GM23338 (cell line): Measurements from ENCODE around the gene BRD3. TPM values are rescaled to one million over a fixed set of nuclear protein-coding genes. Genes with fewer than 3 reads are reported as not detected.
A peak's percentile ranks its signal among the peaks of the same experiment; 100 is the strongest.

Experiments used
- ATAC-seq: fragments of 200-7000 bp; cut with Tn5 transposase; 3 replicates; pipeline ENCODE4 v1.9.1; 2020
- DNase-seq: peaks from one replicate; pipeline ENCODE4 v3.0.0-alpha.2; 2015; ENCODE audit warnings: low spot score
- H2AFZ ChIP-seq: fragments of 200-600 bp; sonication (generic); 2 replicates; pipeline ENCODE4 v1.8.0; 2016; ENCODE audit warnings: antibody characterized with exemption, mild to moderate bottlenecking, moderate library complexity
- H3F3A ChIP-seq: fragments of 200-600 bp; sonication (generic); replicated peaks from 2 replicates; pipeline ENCODE4 v1.8.0; 2017; ENCODE audit warnings: antibody characterized with exemption, mixed run types, low read depth
- H3K27ac ChIP-seq: fragments of 200-600 bp; sonication (generic); 2 replicates; pipeline ENCODE4 v1.6.1; 2016; ENCODE audit warnings: low read depth
- H3K27me3 ChIP-seq: fragments of 200-600 bp; sonication (generic); 2 replicates; pipeline ENCODE4 v1.8.0; 2016; ENCODE audit warnings: mild to moderate bottlenecking, mixed run types, moderate library complexity; ENCODE audit not compliant: insufficient read depth
- H3K36me3 ChIP-seq: fragments of 200-600 bp; sonication (generic); 2 replicates; pipeline ENCODE4 v1.8.0; 2016; ENCODE audit warnings: mild to moderate bottlenecking; ENCODE audit not compliant: insufficient read depth
- H3K4me1 ChIP-seq: fragments of 200-600 bp; sonication (generic); 2 replicates; pipeline ENCODE4 v1.8.0; 2016; ENCODE audit warnings: mild to moderate bottlenecking, moderate library complexity; ENCODE audit not compliant: insufficient read depth
- H3K4me2 ChIP-seq: fragments of 200-600 bp; sonication (generic); 2 replicates; pipeline ENCODE4 v1.7.1; 2017; ENCODE audit warnings: mixed run types
- H3K4me3 ChIP-seq: fragments of 200-600 bp; sonication (generic); 2 replicates; pipeline ENCODE4 v1.6.1; 2016; ENCODE audit warnings: mixed run types
- H3K79me2 ChIP-seq: fragments of 200-600 bp; sonication (generic); replicated peaks from 2 replicates; pipeline ENCODE4 v1.8.0; 2017; ENCODE audit warnings: mild to moderate bottlenecking; ENCODE audit not compliant: insufficient read depth
- H3K9me2 ChIP-seq: fragments of 200-600 bp; sonication (generic); 2 replicates; pipeline ENCODE4 v1.8.0; 2017; ENCODE audit not compliant: insufficient read depth
- H4K20me1 ChIP-seq: fragments of 200-600 bp; sonication (generic); replicated peaks from 2 replicates; pipeline ENCODE4 v1.8.0; 2017; ENCODE audit warnings: mild to moderate bottlenecking; ENCODE audit not compliant: insufficient read depth
- H3K27ac Mint-ChIP-seq: 2 replicates; pipeline ENCODE4 v1.8.0; 2020; ENCODE audit warnings: inconsistent platforms, mild to moderate bottlenecking, moderate library complexity, mixed read lengths
- H3K27me3 Mint-ChIP-seq: 3 replicates; pipeline ENCODE4 v1.8.0; 2022; ENCODE audit warnings: low read depth, mild to moderate bottlenecking, moderate library complexity, mixed read lengths, inconsistent platforms; ENCODE audit not compliant: insufficient read depth, poor library complexity
- H3K36me3 Mint-ChIP-seq: 3 replicates; pipeline ENCODE4 v1.8.0; 2021; ENCODE audit warnings: low read depth, mild to moderate bottlenecking, inconsistent platforms, moderate library complexity, mixed read lengths
- H3K4me1 Mint-ChIP-seq: 3 replicates; pipeline ENCODE4 v1.8.0; 2020; ENCODE audit warnings: mild to moderate bottlenecking, inconsistent platforms, mixed read lengths
- H3K4me3 Mint-ChIP-seq: 3 replicates; pipeline ENCODE4 v1.8.0; 2021; ENCODE audit warnings: moderate library complexity, mild to moderate bottlenecking, inconsistent platforms, mixed read lengths
- H3K9me3 Mint-ChIP-seq: 3 replicates; pipeline ENCODE4 v1.8.0; 2020; ENCODE audit warnings: moderate library complexity, mild to moderate bottlenecking, inconsistent platforms, mixed read lengths
- CREB1 ChIP-seq: fragments of 250-450 bp; sonication (Bioruptor Pico); IDR thresholded peaks from 2 replicates; pipeline ENCODE4 v1.5.0; 2020; ENCODE audit warnings: low read depth, mild to moderate bottlenecking, moderate library complexity
- ETS1 ChIP-seq: IDR thresholded peaks from 2 replicates; pipeline ENCODE4 v1.6.1; 2016; ENCODE audit warnings: antibody characterized with exemption
- EZH2phosphoT487 ChIP-seq: fragments of 200-600 bp; sonication (generic); IDR thresholded peaks from one replicate; pipeline ENCODE4 v1.8.1; 2018; ENCODE audit warnings: antibody characterized with exemption; ENCODE audit not compliant: unreplicated experiment
- JUNB ChIP-seq: IDR thresholded peaks from one replicate; pipeline ENCODE4 v1.6.1; 2016; ENCODE audit warnings: antibody characterized with exemption; ENCODE audit not compliant: unreplicated experiment
- POLR2AphosphoS5 ChIP-seq: IDR thresholded peaks from 2 replicates; pipeline ENCODE4 v1.6.1; 2016; ENCODE audit warnings: antibody characterized with exemption, low read depth
- STAT1 ChIP-seq: IDR thresholded peaks from one replicate; pipeline ENCODE4 v1.6.1; 2016; ENCODE audit warnings: antibody characterized with exemption; ENCODE audit not compliant: unreplicated experiment
- ZNF114 ChIP-seq: fragments of 250-450 bp; sonication (Bioruptor Pico); IDR thresholded peaks from 2 replicates; pipeline ENCODE4 v1.5.0; 2020; ENCODE audit warnings: mild to moderate bottlenecking, moderate library complexity
- polyA plus RNA-seq: library from polyadenylated mRNA; unstranded; fragments of >200 nt; fragmentation: Nextera tagmentation; extraction: Ambion mirVana; gene quantifications from 2 replicates; pipeline ENCODE4 v1.2.1, GENCODE V29; 2016
- total RNA-seq: library from RNA; depleted of rRNA; stranded (reverse); fragments of >200 nt; shearing (Covaris generic); gene quantifications from 2 replicates; pipeline ENCODE4 v1.2.3, GENCODE V29; 2014
- TF ChIP-seq, protein P1 (sequence below): fragments of 250-450 bp; sonication (Bioruptor Pico); IDR thresholded peaks from 2 replicates; pipeline ENCODE4 v1.5.0; 2020; ENCODE audit warnings: mild to moderate bottlenecking, moderate library complexity

Gene BRD3
- total and polyA plus RNA-seq, 2 experiments from 2014 or later = 46.0 to 88.0 TPM

DNA sequence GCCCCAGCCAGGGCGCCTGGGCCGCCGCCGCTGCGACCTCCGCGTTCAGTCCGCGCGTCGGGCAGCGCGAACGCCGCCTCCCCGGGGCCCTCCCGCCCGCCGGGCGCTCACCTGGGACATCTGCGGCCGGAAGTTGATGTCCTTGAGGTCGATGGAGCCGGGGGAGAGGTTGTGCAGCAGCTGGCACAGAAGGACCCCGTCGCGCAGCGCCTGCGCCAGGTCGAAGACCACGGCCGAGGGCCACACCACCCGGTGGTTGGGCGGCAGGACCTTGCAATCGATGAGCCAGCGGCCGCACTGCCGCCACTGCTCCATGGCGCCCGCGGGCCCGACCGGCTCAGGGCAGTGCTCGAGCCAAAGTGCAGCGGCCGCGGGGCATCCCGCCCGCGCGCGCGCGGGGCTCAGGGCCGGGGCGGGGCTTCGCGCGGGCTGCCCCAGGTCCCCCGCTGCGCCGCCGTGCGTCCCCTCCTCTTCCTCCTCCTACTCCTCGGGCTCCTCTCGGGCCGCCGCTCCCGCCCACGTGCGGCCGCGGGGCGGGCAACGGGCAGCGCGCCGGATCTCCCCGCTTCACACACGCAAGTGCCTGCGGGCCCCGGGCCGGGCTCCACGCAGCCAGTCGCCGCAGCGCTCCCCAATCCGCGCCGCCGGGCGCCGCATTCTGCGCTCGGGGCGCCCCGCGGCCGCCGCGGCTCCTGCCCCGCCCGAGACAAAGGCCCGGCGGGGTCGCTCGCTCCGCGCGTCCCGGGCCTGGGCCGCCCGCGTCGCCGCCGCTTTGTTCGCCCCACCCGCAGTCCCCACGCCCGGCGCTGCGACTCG lies 75.7 kb downstream of the BRD3 start, which contains the start of gene VAV2:
VAV2 (minus strand) TSS at position 361 of the 816 bp plus-strand sequence; CDS start at position 315, 46 bp downstream.
- 0 out of 2 replicates have a peak within 1 kb of the TSS, but pooled peaks have one; percentile 63 for H3K27ac ChIP-seq
- H3K27ac Mint-ChIP-seq = no peak within 1 kb of the TSS
- H3K79me2 ChIP-seq = peaks cover 41% of the 10 kb centered on the region
- H3K4me1 Mint-ChIP-seq = peaks cover 30% of the 10 kb centered on the region
- no peaks in the 10 kb centered on the region; the same call in 2 of the 3 replicates for H3K9me3 Mint-ChIP-seq
- H3K4me3 ChIP-seq = peak within 1 kb of the TSS; percentile 91
- H3K4me3 Mint-ChIP-seq = peak within 1 kb of the TSS; percentile 80
- no peaks in the 10 kb centered on the region for H3K36me3 ChIP-seq
- peaks cover 17% of the 10 kb centered on the region; the same call in 1 of the 2 replicates for H3K4me1 ChIP-seq
- no peaks in the 10 kb centered on the region; the same call in none of the 2 replicates for H4K20me1 ChIP-seq
- H3K9me2 ChIP-seq = no peaks in the 10 kb centered on the region
- no peaks in the 10 kb centered on the region for H3K27me3 ChIP-seq
- H2AFZ ChIP-seq = peak within 1 kb of the TSS; percentile 88; the same call in 1 of the 2 replicates
- H3K27me3 Mint-ChIP-seq = peaks cover 14% of the 10 kb centered on the region
- 0 out of 2 replicates have a peak, but pooled peaks cover 4% of the 10 kb centered on the region for H3F3A ChIP-seq
- no peaks in the 10 kb centered on the region for H3K36me3 Mint-ChIP-seq
- H3K4me2 ChIP-seq = peak within 1 kb of the TSS; percentile 99
- ATAC-seq (no peak; the same call in 2 of the 3 replicates), DNase-seq (peak; percentile 64)
- TF ChIP-seq POLR2AphosphoS5 (peak; percentile 15; the same call in 1 of the 2 replicates), JUNB (no peak)

- Histone ChIP-seq H4K20me1 (no peaks in the 10 kb centered on the region; the same call in none of the 2 replicates), H3K79me2 (peaks cover 49% of the 10 kb centered on the region), H3K4me2 (peak overlapping the region; percentile 99), H3K27me3 (no peaks in the 10 kb centered on the region), H3K27ac (no peak overlapping the region), H3K4me1 (peaks cover 17% of the 10 kb centered on the region; the same call in 1 of the 2 replicates), H3K9me2 (no peaks in the 10 kb centered on the region), H3F3A (0 out of 2 replicates have a peak, but pooled peaks cover 4% of the 10 kb centered on the region), H3K36me3 (no peaks in the 10 kb centered on the region), H3K4me3 (peak overlapping the region; percentile 79), H2AFZ (no peak overlapping the region)
- ATAC-seq (peak; percentile 24), DNase-seq (peak; percentile 51)
- TF ChIP-seq JUNB = no peak
- TF ChIP-seq ETS1 = no peak
- TF ChIP-seq STAT1 = no peak
- no peak for TF ChIP-seq ZNF114 (CRISPR knock-in tag)
- TF ChIP-seq, protein P1, sequence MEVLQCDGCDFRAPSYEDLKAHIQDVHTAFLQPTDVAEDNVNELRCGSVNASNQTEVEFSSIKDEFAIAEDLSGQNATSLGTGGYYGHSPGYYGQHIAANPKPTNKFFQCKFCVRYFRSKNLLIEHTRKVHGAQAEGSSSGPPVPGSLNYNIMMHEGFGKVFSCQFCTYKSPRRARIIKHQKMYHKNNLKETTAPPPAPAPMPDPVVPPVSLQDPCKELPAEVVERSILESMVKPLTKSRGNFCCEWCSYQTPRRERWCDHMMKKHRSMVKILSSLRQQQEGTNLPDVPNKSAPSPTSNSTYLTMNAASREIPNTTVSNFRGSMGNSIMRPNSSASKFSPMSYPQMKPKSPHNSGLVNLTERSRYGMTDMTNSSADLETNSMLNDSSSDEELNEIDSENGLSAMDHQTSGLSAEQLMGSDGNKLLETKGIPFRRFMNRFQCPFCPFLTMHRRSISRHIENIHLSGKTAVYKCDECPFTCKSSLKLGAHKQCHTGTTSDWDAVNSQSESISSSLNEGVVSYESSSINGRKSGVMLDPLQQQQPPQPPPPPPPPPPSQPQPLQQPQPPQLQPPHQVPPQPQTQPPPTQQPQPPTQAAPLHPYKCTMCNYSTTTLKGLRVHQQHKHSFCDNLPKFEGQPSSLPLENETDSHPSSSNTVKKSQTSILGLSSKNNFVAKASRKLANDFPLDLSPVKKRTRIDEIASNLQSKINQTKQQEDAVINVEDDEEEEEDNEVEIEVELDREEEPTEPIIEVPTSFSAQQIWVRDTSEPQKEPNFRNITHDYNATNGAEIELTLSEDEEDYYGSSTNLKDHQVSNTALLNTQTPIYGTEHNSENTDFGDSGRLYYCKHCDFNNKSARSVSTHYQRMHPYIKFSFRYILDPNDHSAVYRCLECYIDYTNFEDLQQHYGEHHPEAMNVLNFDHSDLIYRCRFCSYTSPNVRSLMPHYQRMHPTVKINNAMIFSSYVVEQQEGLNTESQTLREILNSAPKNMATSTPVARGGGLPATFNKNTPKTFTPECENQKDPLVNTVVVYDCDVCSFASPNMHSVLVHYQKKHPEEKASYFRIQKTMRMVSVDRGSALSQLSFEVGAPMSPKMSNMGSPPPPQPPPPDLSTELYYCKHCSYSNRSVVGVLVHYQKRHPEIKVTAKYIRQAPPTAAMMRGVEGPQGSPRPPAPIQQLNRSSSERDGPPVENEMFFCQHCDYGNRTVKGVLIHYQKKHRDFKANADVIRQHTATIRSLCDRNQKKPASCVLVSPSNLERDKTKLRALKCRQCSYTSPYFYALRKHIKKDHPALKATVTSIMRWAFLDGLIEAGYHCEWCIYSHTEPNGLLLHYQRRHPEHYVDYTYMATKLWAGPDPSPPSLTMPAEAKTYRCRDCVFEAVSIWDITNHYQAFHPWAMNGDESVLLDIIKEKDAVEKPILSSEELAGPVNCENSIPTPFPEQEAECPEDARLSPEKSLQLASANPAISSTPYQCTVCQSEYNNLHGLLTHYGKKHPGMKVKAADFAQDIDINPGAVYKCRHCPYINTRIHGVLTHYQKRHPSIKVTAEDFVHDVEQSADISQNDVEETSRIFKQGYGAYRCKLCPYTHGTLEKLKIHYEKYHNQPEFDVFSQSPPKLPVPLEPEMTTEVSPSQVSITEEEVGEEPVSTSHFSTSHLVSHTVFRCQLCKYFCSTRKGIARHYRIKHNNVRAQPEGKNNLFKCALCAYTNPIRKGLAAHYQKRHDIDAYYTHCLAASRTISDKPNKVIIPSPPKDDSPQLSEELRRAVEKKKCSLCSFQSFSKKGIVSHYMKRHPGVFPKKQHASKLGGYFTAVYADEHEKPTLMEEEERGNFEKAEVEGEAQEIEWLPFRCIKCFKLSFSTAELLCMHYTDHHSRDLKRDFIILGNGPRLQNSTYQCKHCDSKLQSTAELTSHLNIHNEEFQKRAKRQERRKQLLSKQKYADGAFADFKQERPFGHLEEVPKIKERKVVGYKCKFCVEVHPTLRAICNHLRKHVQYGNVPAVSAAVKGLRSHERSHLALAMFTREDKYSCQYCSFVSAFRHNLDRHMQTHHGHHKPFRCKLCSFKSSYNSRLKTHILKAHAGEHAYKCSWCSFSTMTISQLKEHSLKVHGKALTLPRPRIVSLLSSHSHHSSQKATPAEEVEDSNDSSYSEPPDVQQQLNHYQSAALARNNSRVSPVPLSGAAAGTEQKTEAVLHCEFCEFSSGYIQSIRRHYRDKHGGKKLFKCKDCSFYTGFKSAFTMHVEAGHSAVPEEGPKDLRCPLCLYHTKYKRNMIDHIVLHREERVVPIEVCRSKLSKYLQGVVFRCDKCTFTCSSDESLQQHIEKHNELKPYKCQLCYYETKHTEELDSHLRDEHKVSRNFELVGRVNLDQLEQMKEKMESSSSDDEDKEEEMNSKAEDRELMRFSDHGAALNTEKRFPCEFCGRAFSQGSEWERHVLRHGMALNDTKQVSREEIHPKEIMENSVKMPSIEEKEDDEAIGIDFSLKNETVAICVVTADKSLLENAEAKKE (CRISPR knock-in tag) = no peak
- TF ChIP-seq POLR2AphosphoS5 = no peak
- TF ChIP-seq EZH2phosphoT487 = no peak
- no peak for TF ChIP-seq CREB1
- Mint-ChIP-seq H3K27ac (no peak overlapping the region), H3K36me3 (no peaks in the 10 kb centered on the region), H3K9me3 (no peaks in the 10 kb centered on the region), H3K27me3 (peaks cover 14% of the 10 kb centered on the region), H3K4me1 (peaks cover 36% of the 10 kb centered on the region), H3K4me3 (peak overlapping the region; percentile 80)
These were observed 76.5 kb downstream of the BRD3 start for GRCh38 chr9:133991214-133991921.
